Mesenchymal stem cell (in vitro differentiated cells and primary cell): ENCODE measurements around the gene RAP1GAP2.
A peak's percentile ranks its signal among the peaks of the same experiment; 100 is the strongest.

Experiments
- DNase-seq: peaks from one replicate; pipeline ENCODE4 v3.0.0-alpha.2; 2013
- H2AFZ ChIP-seq: one replicate; pipeline ENCODE4 v1.6.1; 2013; ENCODE audit warnings: low read depth, mild to moderate bottlenecking, control low read depth, inconsistent platforms, low read length, moderate library complexity
- H2AK5ac ChIP-seq: 2 replicates; pipeline ENCODE4 v1.6.1; 2013; ENCODE audit warnings: low read length, moderate library complexity, mild to moderate bottlenecking, inconsistent platforms; ENCODE audit not compliant: severe bottlenecking
- H2BK120ac ChIP-seq: one replicate; pipeline ENCODE4 v1.6.1; 2013; ENCODE audit warnings: low read depth, mild to moderate bottlenecking, inconsistent platforms, low read length, moderate library complexity
- H2BK12ac ChIP-seq, 2 experiments: one replicate each; pipeline ENCODE4 v1.6.1; 2013; ENCODE audit warnings: inconsistent platforms in 2 of 2, low read length in 2 of 2, mild to moderate bottlenecking in 2 of 2, moderate library complexity in 2 of 2, control low read depth in 1 of 2
- H2BK15ac ChIP-seq: one replicate; pipeline ENCODE4 v1.6.1; 2013; ENCODE audit warnings: mild to moderate bottlenecking, low read depth, inconsistent platforms; ENCODE audit not compliant: poor library complexity, severe bottlenecking
- H2BK5ac ChIP-seq: 2 replicates; pipeline ENCODE4 v1.6.1; 2013; ENCODE audit warnings: low read depth, mild to moderate bottlenecking, low read length, control low read depth, inconsistent platforms; ENCODE audit not compliant: poor library complexity, severe bottlenecking
- H3K14ac ChIP-seq, 2 experiments: one replicate each; pipeline ENCODE4 v1.6.1; 2013; ENCODE audit warnings: inconsistent platforms in 2 of 2, low read length in 2 of 2, control low read depth in 1 of 2, mild to moderate bottlenecking in 1 of 2, moderate library complexity in 1 of 2
- H3K18ac ChIP-seq, 2 experiments: one replicate each; pipeline ENCODE4 v1.6.1; 2013; ENCODE audit warnings: inconsistent platforms in 2 of 2, low read length in 2 of 2, control low read depth in 1 of 2, low read depth in 1 of 2, mild to moderate bottlenecking in 1 of 2
- H3K23ac ChIP-seq, 2 experiments: one replicate each; pipeline ENCODE4 v1.6.1; 2013; ENCODE audit warnings: inconsistent platforms in 2 of 2, low read length in 2 of 2, mild to moderate bottlenecking in 2 of 2, moderate library complexity in 2 of 2, control low read depth in 1 of 2
- H3K27ac ChIP-seq: 2 replicates; pipeline ENCODE4 v1.5.1; 2013; ENCODE audit warnings: mild to moderate bottlenecking, moderate library complexity, low read length, control low read depth, inconsistent platforms; ENCODE audit not compliant: poor library complexity, severe bottlenecking
- H3K27me3 ChIP-seq, 2 experiments: 2 replicates each; pipeline versions ENCODE4 v1.6.1 to v1.7.0; 2013; ENCODE audit warnings: low read length in 2 of 2, mild to moderate bottlenecking in 2 of 2, moderate library complexity in 2 of 2, control low read depth in 1 of 2, inconsistent platforms in 1 of 2; ENCODE audit not compliant: control insufficient read depth in 1 of 2, insufficient read depth in 1 of 2
- H3K36me3 ChIP-seq, 2 experiments: 2 replicates each; pipeline versions ENCODE4 v1.6.1 to v1.7.0; 2013; ENCODE audit warnings: low read length in 2 of 2, control low read depth in 1 of 2, inconsistent platforms in 1 of 2, low read depth in 1 of 2, mild to moderate bottlenecking in 1 of 2; ENCODE audit not compliant: insufficient read depth in 2 of 2, control insufficient read depth in 1 of 2
- H3K4ac ChIP-seq, 2 experiments: one replicate each; pipeline ENCODE4 v1.6.1; 2013; ENCODE audit warnings: inconsistent platforms in 2 of 2, low read length in 2 of 2, mild to moderate bottlenecking in 2 of 2, moderate library complexity in 2 of 2, control low read depth in 1 of 2, low read depth in 1 of 2
- H3K4me1 ChIP-seq: 2 replicates; pipeline ENCODE4 v1.6.1; 2013; ENCODE audit warnings: low read depth, low read length, control low read depth; ENCODE audit not compliant: control insufficient read depth, insufficient read depth
- H3K4me2 ChIP-seq: 2 replicates; pipeline ENCODE4 v1.6.1; 2013; ENCODE audit warnings: low read length, mild to moderate bottlenecking, inconsistent platforms; ENCODE audit not compliant: poor library complexity, severe bottlenecking
- H3K4me3 ChIP-seq, 2 experiments: 2 replicates each; pipeline versions ENCODE4 v1.5.1 to v1.7.0; 2013; ENCODE audit warnings: low read length in 2 of 2, mild to moderate bottlenecking in 2 of 2, control low read depth in 1 of 2, low read depth in 1 of 2; ENCODE audit not compliant: insufficient read depth in 1 of 2
- H3K79me1 ChIP-seq: replicated peaks from 2 replicates; pipeline ENCODE4 v1.6.1; 2013; ENCODE audit warnings: mild to moderate bottlenecking, control low read depth, low read length, inconsistent platforms; ENCODE audit not compliant: poor library complexity, severe bottlenecking
- H3K9ac ChIP-seq: 2 replicates; pipeline ENCODE4 v1.7.0; 2013; ENCODE audit warnings: mild to moderate bottlenecking, low read length, moderate library complexity
- H3K9me3 ChIP-seq: 2 replicates; pipeline ENCODE4 v1.7.0; 2013; ENCODE audit warnings: mild to moderate bottlenecking, low read length; ENCODE audit not compliant: control insufficient read depth
- H4K8ac ChIP-seq: one replicate; pipeline ENCODE4 v1.6.1; 2013; ENCODE audit warnings: inconsistent platforms, mild to moderate bottlenecking, low read length, moderate library complexity
- H4K91ac ChIP-seq: one replicate; pipeline ENCODE4 v1.6.1; 2013; ENCODE audit warnings: mild to moderate bottlenecking, low read length, inconsistent platforms
- WGBS: methylation state at CpG from one replicate; pipeline ENCODE4 v1.1.7; 2013; ENCODE audit warnings: mixed read lengths; 5-methylcytosine and 5-hydroxymethylcytosine counted together

The RAP1GAP2 gene

GRCh38 chr17:2955931-2956582, 159.8 kb downstream of the RAP1GAP2 start:
- no peaks in the 10 kb centered on the region for H3K36me3 ChIP-seq
- peaks cover 2% of the 10 kb centered on the region for H3K79me1 ChIP-seq
- peak overlapping the region; percentile 37 for H2AK5ac ChIP-seq
- no peak overlapping the region for H3K4me2 ChIP-seq
- H3K18ac ChIP-seq = no peak overlapping the region
- 88% methylated on average over 17 of the region's 17 CpGs for WGBS
- H2BK5ac ChIP-seq = no peak overlapping the region
- no peak overlapping the region for H2BK120ac ChIP-seq
- peaks cover 15% of the 10 kb centered on the region for H3K4me1 ChIP-seq
- H2AFZ ChIP-seq = no peak overlapping the region
- peak overlapping the region in 1 of 2 experiments; percentile 61 for H2BK12ac ChIP-seq
- H3K9ac ChIP-seq = no peak overlapping the region
- H3K9me3 ChIP-seq = no peaks in the 10 kb centered on the region
- no peak overlapping the region for H4K91ac ChIP-seq
- DNase-seq = no peak
- H3K4me3 ChIP-seq = no peak overlapping the region
- H3K14ac ChIP-seq = no peak overlapping the region
- H2BK15ac ChIP-seq = no peak overlapping the region
- H3K4ac ChIP-seq = no peak overlapping the region
- no peak overlapping the region for H3K23ac ChIP-seq
- peaks cover 0 to 8% of the 10 kb centered on the region in 2 experiments for H3K27me3 ChIP-seq
- H3K27ac ChIP-seq = no peak overlapping the region
- H4K8ac ChIP-seq = no peak overlapping the region

GRCh38 chr17:2957631-2958286, 161.5 kb downstream of the RAP1GAP2 start:
- Histone ChIP-seq H2BK5ac (no peak overlapping the region), H2BK120ac (no peak overlapping the region), H3K36me3 (peaks cover 0 to 5% of the 10 kb centered on the region in 2 experiments), H2AFZ (no peak overlapping the region), H3K23ac (no peak overlapping the region), H2BK12ac (peak overlapping the region in 1 of 2 experiments; percentile 55), H3K14ac (no peak overlapping the region), H3K4me3 (no peak overlapping the region), H3K4ac (no peak overlapping the region), H2AK5ac (no peak overlapping the region), H3K18ac (no peak overlapping the region), H2BK15ac (no peak overlapping the region), H3K4me1 (peaks cover 15% of the 10 kb centered on the region), H3K27me3 (peaks cover 0 to 9% of the 10 kb centered on the region in 2 experiments), H3K4me2 (no peak overlapping the region), H3K9me3 (no peaks in the 10 kb centered on the region), H4K8ac (peak overlapping the region; percentile 30), H3K27ac (no peak overlapping the region), H3K79me1 (peaks cover 2% of the 10 kb centered on the region), H3K9ac (no peak overlapping the region), H4K91ac (no peak overlapping the region)
- WGBS = 85% methylated on average over 12 of the region's 12 CpGs
- DNase-seq = no peak

- peaks cover 15% of the 10 kb centered on the region for H3K4me1 ChIP-seq
- H2BK12ac ChIP-seq = no peak overlapping the region
- H3K4ac ChIP-seq = no peak overlapping the region
- H3K79me1 ChIP-seq = peaks cover 2% of the 10 kb centered on the region
- no peak overlapping the region for H3K27ac ChIP-seq
- H4K91ac ChIP-seq = no peak overlapping the region
- no peak overlapping the region for H2AFZ ChIP-seq
- no peak overlapping the region for H3K18ac ChIP-seq
- H3K9ac ChIP-seq = no peak overlapping the region
- no peak overlapping the region for H3K14ac ChIP-seq
- H3K27me3 ChIP-seq = peaks cover 0 to 11% of the 10 kb centered on the region in 2 experiments
- peaks cover 0 to 9% of the 10 kb centered on the region in 2 experiments for H3K36me3 ChIP-seq
- H4K8ac ChIP-seq = no peak overlapping the region
- no peak overlapping the region for H3K4me2 ChIP-seq
- H3K4me3 ChIP-seq = no peak overlapping the region
- no peak overlapping the region for H3K23ac ChIP-seq
- 97% methylated on average over 9 of the region's 10 CpGs for WGBS
- peak overlapping the region; percentile 32 for H2AK5ac ChIP-seq
- H2BK5ac ChIP-seq = no peak overlapping the region
- no peaks in the 10 kb centered on the region for H3K9me3 ChIP-seq
- no peak for DNase-seq
- H2BK15ac ChIP-seq = no peak overlapping the region
- H2BK120ac ChIP-seq = no peak overlapping the region
These were observed 162.5 kb downstream of the RAP1GAP2 start for GRCh38 chr17:2958706-2959222.

GRCh38 chr17:2959371-2960130, 163.3 kb downstream of the RAP1GAP2 start:
- Histone ChIP-seq H2BK5ac (no peak overlapping the region), H3K4me1 (peaks cover 18% of the 10 kb centered on the region), H3K79me1 (peaks cover 2% of the 10 kb centered on the region), H4K91ac (no peak overlapping the region), H3K14ac (no peak overlapping the region), H3K9ac (no peak overlapping the region), H2AK5ac (peak overlapping the region; percentile 32), H3K18ac (no peak overlapping the region), H2BK120ac (no peak overlapping the region), H3K36me3 (peaks cover 0 to 9% of the 10 kb centered on the region in 2 experiments), H3K4ac (no peak overlapping the region), H3K4me2 (no peak overlapping the region), H2AFZ (no peak overlapping the region), H3K27me3 (peaks cover 0 to 11% of the 10 kb centered on the region in 2 experiments), H2BK12ac (no peak overlapping the region), H3K4me3 (no peak overlapping the region), H3K9me3 (no peaks in the 10 kb centered on the region), H3K23ac (no peak overlapping the region), H3K27ac (no peak overlapping the region), H2BK15ac (peak overlapping the region; percentile 60), H4K8ac (no peak overlapping the region)
- WGBS = 95% methylated on average over 16 of the region's 19 CpGs
- no peak for DNase-seq
